ENCODE measurements around the gene UFD1. TPM values are rescaled to one million over a fixed set of nuclear protein-coding genes. Genes with fewer than 3 reads are reported as not detected.

Gene UFD1
- polyA plus RNA-seq, 3 donors = 57.0 to 82.5 (median 68.5) TPM

- Histone ChIP-seq H3K27me3 (ENCODE audit: control insufficient read depth in 2 of 2, insufficient read depth in 2 of 2, low read length in 2 of 2) (no peaks in the 10 kb centered on the region), H3K4me1 (ENCODE audit: control insufficient read depth in 1 of 2, insufficient read depth in 2 of 2, low read length in 2 of 2) (no peaks in the 10 kb centered on the region), H3K27ac (ENCODE audit: low read depth in 1 of 2, low read length in 2 of 2) (peak overlapping the region in 1 of 2 donors; percentile 4), H2AFZ (ENCODE audit: insufficient read depth, low read depth, low read length, poor library complexity, severe bottlenecking) (no peak overlapping the region), H3K9ac (ENCODE audit: insufficient read depth, low read length, poor library complexity, severe bottlenecking) (no peak overlapping the region), H4K20me1 (ENCODE audit: insufficient read depth, low read length) (peaks cover 10% of the 10 kb centered on the region), H3K9me3 (replicated peaks in 1 of 2; ENCODE audit: control insufficient read depth in 1 of 2, insufficient read depth in 1 of 2, low read length in 2 of 2) (no peaks in the 10 kb centered on the region), H3K4me3 (replicated peaks in 1 of 3; ENCODE audit: low read depth in 2 of 3, low read length in 3 of 3) (no peak overlapping the region), H3K79me2 (ENCODE audit: insufficient read depth, low read length) (no peaks in the 10 kb centered on the region), H3K4me2 (replicated peaks; ENCODE audit: extremely low read depth, low read length, poor library complexity, severe bottlenecking) (no peak overlapping the region), H3K36me3 (replicated peaks in 1 of 2; ENCODE audit: control insufficient read depth in 1 of 2, insufficient read depth in 2 of 2, low read length in 2 of 2) (peaks cover 71 to 99% of the 10 kb centered on the region in 2 donors)
- peak overlapping the region in 2 of 7 donors; percentile 3 to 35 for H3K27ac Mint-ChIP-seq
- H3K27me3 Mint-ChIP-seq (ENCODE audit: low read depth in 3 of 3) = peaks cover 0 to 1% (median 0%) of the 10 kb centered on the region in 3 donors
- WGBS (ENCODE audit: insufficient coverage) = 100% methylated on average over 3 of the region's 3 CpGs
- intact Hi-C loops (cut with micrococcal nuclease) = loop anchor here in 1 of 2 donors (10.0 kb wide), 1 partner anchor 60 kb away; no protein-coding TSS in a partner anchor
- no peaks in the 10 kb centered on the region for H3K4me1 Mint-ChIP-seq
- H3K36me3 Mint-ChIP-seq = peaks cover 82 to 95% of the 10 kb centered on the region in 2 donors
- no peak for DNase-seq
- no peak overlapping the region for H3K4me3 Mint-ChIP-seq
- H3K9me3 Mint-ChIP-seq = no peaks in the 10 kb centered on the region
- TF ChIP-seq CTCF (IDR thresholded peaks at IDR 0.05) = no peak
Measured at GRCh38 chr22:19404676-19405075, 74.3 kb downstream of the UFD1 start.

GRCh38 chr22:19402642-19403191 is 76.3 kb downstream of the UFD1 start:
- Histone ChIP-seq H3K4me3 (replicated peaks in 1 of 3; ENCODE audit: low read depth in 2 of 3, low read length in 3 of 3) (no peak overlapping the region), H3K79me2 (ENCODE audit: insufficient read depth, low read length) (no peaks in the 10 kb centered on the region), H3K27ac (ENCODE audit: low read depth in 1 of 2, low read length in 2 of 2) (no peak overlapping the region), H3K9me3 (replicated peaks in 1 of 2; ENCODE audit: control insufficient read depth in 1 of 2, insufficient read depth in 1 of 2, low read length in 2 of 2) (no peaks in the 10 kb centered on the region), H2AFZ (ENCODE audit: insufficient read depth, low read depth, low read length, poor library complexity, severe bottlenecking) (no peak overlapping the region), H3K9ac (ENCODE audit: insufficient read depth, low read length, poor library complexity, severe bottlenecking) (no peak overlapping the region), H3K4me1 (ENCODE audit: control insufficient read depth in 1 of 2, insufficient read depth in 2 of 2, low read length in 2 of 2) (no peaks in the 10 kb centered on the region), H3K4me2 (replicated peaks; ENCODE audit: extremely low read depth, low read length, poor library complexity, severe bottlenecking) (no peak overlapping the region), H3K27me3 (ENCODE audit: control insufficient read depth in 2 of 2, insufficient read depth in 2 of 2, low read length in 2 of 2) (no peaks in the 10 kb centered on the region), H3K36me3 (replicated peaks in 1 of 2; ENCODE audit: control insufficient read depth in 1 of 2, insufficient read depth in 2 of 2, low read length in 2 of 2) (peaks cover 71 to 99% of the 10 kb centered on the region in 2 donors), H4K20me1 (ENCODE audit: insufficient read depth, low read length) (peaks cover 5% of the 10 kb centered on the region)
- Mint-ChIP-seq H3K9me3 (no peaks in the 10 kb centered on the region), H3K27ac (no peak overlapping the region), H3K36me3 (peaks cover 82 to 93% of the 10 kb centered on the region in 2 donors), H3K4me1 (no peaks in the 10 kb centered on the region), H3K27me3 (ENCODE audit: low read depth in 3 of 3) (peaks cover 0 to 1% (median 0%) of the 10 kb centered on the region in 3 donors), H3K4me3 (no peak overlapping the region)
- DNase-seq = no peak
- no peak for TF ChIP-seq CTCF (IDR thresholded peaks at IDR 0.05)
- intact Hi-C loops (cut with micrococcal nuclease) = loop anchor here in 1 of 2 donors (10.0 kb wide), 1 partner anchor 62 kb away; no protein-coding TSS in a partner anchor
- WGBS (ENCODE audit: insufficient coverage) = 100% methylated on average over 2 of the region's 4 CpGs

Measured in CD14-positive monocyte (primary cell).